Stimulated activated CD8-positive, alpha-beta memory T cell treated with anti-CD3 and anti-CD28 coated beads, Interleukin-15, amount 100 ng/mL, for 4 hours (primary cell): ENCODE measurements around the gene TMCC1.
A peak's percentile ranks its signal among the peaks of the same experiment; 100 is the strongest.
"Not testable (repeated sequence)": the region's sequence is repeated elsewhere in the genome, so short reads cannot be mapped to it uniquely, and the experiment has no call there.

ENCODE experiments used
- DNase-seq, 2 donors: peaks; one replicate each; pipeline ENCODE4 v3.0.0-alpha.2; 2020; ENCODE audit warnings: low read depth in 2 of 2

TMCC1 gene

GRCh38 chr3:129893581-129894070, at the start of gene TMCC1:
TMCC1 (minus strand) TSS chr3:129893711.
- peak; percentile 79 to 82 for DNase-seq

GRCh38 chr3:129943020-129943419, 49.5 kb upstream of the TMCC1 start:
- DNase-seq = no peak

DNA sequence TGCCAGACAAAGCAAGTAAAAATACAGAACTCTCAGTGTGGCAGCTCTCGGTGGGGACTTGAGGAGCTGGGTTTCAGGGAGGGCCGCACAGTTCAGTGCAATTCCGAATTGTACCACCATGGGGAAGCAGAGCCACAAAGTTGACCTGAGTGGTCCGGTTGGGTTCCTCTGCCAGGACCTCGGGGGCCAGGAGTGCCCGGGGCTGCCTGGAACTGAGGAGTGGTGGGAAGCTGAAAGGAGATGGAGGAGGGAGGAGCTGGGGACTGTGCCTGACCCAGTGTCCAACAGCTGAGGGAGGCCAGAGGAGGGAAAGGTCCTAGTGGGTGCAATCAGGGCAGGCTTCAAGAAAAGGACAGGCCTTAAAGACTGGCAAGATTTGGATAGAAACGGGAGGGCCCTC, 48.8 kb upstream of the TMCC1 start:
- DNase-seq = no peak

DNA sequence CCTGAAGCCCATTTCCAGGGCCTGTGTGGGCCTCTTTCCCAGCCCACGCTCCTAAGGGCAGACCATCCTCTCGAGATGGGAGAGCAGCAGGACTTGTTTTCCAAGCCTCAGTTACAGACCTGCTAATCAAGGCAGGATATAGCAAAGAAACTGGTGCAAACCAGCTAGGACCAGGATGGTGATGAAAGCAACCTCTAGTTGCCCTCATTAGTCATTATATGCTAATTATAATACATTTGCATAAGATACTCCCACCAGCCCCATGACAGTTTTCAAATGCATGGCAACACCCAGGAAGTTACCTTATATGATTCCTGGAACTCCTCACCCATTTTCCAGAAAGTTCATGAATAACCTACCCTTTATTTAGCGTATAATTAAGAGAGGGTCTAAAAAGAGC, 46.6 kb upstream of the TMCC1 start:
- DNase-seq = no peak

DNA sequence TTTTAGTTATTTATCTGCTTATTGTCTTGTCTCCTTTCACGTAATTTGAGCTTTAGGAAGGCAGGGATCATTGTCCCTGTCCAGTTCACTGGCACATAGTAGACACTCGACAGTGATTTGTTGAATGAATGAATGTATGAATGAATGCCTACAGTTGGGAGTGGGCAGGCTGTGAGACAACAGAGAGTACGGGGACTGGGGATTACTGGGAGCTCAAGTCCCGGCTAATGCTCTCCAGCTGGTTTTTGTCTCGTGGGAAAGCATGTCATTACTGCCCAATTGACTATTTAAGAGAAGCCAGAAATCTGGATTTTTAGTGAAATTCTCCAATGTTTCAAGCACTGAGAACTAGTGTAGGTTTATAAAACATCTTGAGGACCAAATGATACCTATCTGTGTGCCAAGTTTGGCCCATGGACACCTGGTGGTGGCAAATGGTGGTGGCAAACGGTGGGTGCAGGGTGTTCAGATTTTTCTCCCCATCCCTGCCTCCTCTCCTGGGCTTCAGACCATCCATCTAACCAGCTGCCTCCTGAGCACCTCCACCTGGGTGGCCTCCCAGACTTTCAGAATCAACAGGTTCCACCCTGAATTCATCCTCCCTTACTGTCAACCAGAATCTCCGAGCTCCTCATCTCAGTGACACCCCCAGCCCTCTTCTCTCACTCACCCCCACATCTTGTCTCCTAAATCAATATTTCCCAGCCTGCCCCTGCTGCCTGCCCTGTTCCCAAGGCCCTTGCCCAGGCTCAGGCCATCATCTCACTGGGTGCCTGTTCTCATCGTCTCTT, 44.8 kb upstream of the TMCC1 start:
- DNase-seq = no peak

DNA sequence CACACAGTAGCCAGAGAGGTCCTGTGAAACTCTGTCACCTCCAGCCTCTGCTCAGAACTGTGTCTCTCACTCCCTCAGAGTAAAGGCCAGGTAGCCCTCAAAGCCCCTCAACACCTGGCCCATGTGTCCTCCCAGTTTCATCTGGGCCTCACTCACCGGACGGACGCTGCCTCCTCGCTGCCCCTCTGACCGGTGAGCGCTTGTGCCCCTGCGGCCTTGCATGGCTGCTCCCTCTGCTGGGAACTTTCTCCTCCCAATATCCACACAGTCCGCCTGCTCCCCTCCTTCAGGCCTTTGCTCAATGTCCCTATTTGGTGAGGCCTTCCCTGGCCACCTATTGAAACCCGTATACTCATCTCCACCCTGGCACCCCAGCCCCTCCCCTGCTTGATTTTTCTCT, 44.2 kb upstream of the TMCC1 start:
- no peak for DNase-seq

GRCh38 chr3:129936757-129937156, 43.2 kb upstream of the TMCC1 start:
- no peak for DNase-seq

- DNase-seq = no peak
Measured at GRCh38 chr3:129934234-129935123, 41.0 kb upstream of the TMCC1 start.

GRCh38 chr3:129933471-129933870, 40.0 kb upstream of the TMCC1 start:
- no peak for DNase-seq

GRCh38 chr3:129929383-129929782, 35.9 kb upstream of the TMCC1 start:
- no peak for DNase-seq

DNA sequence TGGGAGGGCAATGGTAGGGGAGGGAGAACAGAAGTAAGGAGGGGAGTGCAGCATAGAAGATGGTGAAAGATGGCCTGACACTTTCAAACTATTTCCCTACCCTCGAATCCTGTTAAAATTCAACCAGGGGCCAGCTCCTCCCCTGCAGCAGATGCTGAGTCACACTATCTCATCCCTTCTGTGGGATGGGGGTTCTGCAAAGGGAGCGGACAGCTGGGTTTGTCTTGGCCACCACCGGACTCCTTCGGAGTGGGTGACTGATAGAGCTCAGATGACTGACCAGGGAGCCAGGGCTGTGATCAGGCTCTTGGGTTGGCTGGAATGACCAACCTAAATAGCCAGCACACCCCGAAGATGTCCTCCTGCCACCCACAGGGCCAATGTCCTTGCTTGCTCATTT, 33.6 kb upstream of the TMCC1 start:
- no peak for DNase-seq

GRCh38 chr3:129919806-129920205, 26.3 kb upstream of the TMCC1 start:
- DNase-seq = no peak

DNA sequence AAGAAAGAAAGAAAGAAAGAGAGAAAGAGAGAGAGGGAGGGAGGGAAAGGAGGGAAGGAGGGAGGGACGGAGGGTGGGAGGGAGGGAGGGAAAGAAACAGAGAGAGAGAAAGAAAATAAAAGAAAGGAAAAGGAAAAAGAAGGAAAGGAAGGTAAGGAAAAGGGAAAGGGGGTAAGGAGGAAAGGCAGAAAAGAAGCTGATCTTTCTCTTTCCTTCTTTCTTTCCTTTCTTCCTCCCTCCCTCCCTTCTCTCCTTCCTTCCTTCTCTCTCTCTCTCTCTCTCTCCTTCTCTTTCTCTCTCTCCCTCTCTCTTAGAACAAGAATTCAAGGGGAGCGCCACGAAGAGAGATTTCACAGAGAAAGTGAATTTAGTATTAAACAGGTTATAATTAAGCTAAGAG, 25.8 kb upstream of the TMCC1 start:
- no peak for DNase-seq

- no peak for DNase-seq
Measured at GRCh38 chr3:129918461-129918860, 24.9 kb upstream of the TMCC1 start.

DNA sequence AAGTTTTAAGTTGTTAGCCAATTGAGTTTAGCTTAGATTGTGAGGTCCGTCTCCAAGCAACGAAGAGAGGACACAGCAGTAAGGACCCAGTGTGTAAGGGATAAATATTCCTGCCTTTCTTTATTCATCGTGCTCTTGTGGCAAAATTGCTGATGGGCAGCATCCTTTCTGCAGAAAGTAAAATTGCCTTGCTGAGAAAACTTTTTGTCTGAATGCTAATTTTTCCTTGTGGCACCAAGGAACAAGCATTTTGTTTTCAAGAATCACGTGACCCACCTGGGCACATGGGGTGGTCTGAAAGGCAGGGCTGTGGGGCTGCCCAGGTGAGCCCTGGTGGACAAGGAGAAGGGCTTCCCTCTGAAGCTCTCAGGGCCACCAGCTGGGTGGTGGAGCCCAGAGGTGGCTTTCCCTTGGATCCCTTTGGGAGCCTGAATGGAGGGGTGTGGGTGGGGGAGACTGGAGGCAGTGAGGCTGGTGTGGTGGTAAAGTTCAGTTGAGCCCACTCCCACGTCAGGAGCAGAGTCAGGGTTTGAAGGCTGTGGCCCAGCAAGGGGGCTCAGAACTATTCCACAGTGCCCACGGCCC, 24.0 kb upstream of the TMCC1 start:
- DNase-seq = no peak

DNA sequence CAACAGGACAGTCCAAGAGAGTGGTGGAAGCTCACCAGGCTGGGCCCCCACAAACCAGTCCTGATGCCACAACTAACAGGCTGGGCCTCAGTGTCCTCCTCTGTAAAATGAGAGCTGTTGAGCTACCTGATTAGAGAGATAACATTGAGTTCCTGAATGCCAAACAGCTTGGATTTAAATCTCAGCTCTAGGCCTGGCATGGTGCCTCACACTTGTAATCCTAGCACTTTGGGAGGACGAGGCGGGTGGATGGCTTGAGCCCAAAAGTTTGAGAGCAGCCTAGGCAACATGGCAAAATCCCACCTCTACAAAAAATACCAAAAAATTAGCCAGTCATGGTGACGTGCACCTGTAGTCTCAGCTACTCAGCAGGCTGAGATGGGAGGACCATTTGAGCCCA, 20.1 kb upstream of the TMCC1 start:
- no peak for DNase-seq

DNA sequence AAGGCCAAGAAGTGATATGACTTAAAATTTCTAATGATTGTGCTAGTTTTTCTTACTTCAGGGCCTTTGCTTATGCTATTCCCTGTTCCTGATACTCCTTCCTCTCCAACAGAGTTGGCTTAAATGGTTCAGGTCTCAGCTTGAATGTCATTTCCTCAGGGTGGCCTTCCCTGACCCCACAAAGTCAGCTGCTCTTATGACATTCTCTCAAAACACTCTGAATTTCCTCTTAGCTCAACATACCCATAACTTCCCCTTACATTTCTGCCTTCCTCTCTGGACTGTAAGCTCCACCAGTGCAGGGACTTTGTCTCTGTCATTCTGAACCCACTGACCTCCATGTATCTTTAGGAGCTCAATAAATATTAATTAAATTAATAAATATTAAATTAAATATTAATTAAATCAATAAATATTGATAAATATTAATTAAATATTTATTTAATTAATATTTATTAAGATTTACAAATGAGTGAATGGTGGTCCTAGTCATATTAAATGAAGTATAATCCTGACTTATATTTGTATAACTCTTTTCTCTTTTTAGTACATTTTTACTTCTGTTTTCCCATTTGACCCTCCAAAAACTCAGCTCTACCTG, 17.9 kb upstream of the TMCC1 start:
- DNase-seq = no peak

GRCh38 chr3:129909235-129909634, 15.7 kb upstream of the TMCC1 start:
- not testable (repeated sequence) for DNase-seq

DNA sequence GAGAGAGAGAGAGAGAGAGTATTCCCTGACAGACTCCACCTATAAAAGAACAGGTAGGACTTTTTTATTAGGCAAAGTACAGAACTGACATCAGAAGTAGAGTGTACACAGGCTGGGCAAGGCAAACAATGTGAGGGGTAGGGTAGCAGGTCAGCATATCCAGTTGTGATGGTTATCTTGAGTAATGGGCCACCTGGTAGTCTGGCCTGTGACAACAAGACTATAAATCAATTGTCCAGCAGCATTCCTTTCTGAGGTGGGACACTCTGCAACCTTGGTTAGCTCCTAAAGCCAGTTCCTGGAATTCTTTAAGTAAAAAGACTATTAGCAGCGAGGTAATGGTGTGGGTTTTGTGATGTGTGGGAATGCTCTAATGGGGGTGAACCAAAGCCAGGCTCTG, 14.9 kb upstream of the TMCC1 start:
- DNase-seq = no peak

DNA sequence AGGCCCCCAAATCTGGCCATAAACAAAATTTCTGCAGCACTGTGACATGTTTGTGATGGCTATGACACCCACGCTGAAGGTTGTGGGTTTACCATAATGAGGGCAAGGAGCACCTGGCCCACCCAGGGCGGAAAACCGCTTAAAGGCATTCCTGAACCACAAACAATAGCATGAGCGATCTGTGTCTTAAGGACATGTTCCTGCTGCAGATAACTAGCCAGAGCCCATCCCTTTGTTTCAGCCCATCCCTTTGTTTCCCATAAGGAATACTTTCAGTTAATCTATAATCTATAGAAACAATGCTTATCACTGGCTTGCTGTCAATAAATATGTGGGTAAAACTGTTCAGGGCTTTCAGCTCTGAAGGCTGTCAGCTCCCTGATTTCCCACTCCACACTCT, 7.8 kb upstream of the TMCC1 start:
- not testable (repeated sequence) for DNase-seq

DNA sequence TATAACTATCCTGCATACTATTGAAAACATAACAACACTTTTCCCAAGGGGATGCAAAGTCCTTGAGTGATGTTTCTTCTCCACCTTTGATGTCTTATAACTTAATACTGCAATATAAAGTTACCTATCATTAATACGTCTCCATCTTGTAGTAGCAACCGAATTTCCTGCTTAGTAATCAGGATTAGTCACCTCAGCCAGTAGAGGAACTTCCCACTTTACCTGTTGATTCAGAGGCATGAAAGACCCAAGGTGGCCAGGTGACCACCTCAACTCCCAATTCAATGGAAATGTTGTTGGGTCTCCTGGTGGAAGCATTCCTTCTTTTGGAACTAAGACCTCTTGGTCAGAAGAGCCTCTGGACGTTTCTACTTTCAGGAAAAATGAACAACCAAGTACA, 3.5 kb upstream of the TMCC1 start:
- no peak for DNase-seq
